ENCODE results near the gene KLF1. TPM values are rescaled to one million over a fixed set of nuclear protein-coding genes. Genes with fewer than 3 reads are reported as not detected.
"Not testable (repeated sequence)": the region's sequence is repeated elsewhere in the genome, so short reads cannot be mapped to it uniquely, and the experiment has no call there.

KLF1 gene
- total RNA-seq, result not detected
- long read RNA-seq, result 0 reads

GRCh38 chr19:12886969-12887747 lies at the start of gene KLF1:
TSS of gene KLF1 (minus strand) at chr19:12887201. CDS start at chr19:12887140, 61 bp downstream.
- no peak for DNase-seq
- no peak for ATAC-seq
- intact Hi-C loops (cut with micrococcal nuclease), result no loop called here

- DNase-seq (no peak), ATAC-seq (no peak)
- intact Hi-C loops (cut with micrococcal nuclease), result no loop called here
Measured at GRCh38 chr19:12936582-12936981, 49.6 kb upstream of the KLF1 start.

GRCh38 chr19:12935071-12935470 lies 48.1 kb upstream of the KLF1 start:
- intact Hi-C loops (cut with micrococcal nuclease), result no loop called here
- ATAC-seq (no peak), DNase-seq (no peak)

GRCh38 chr19:12933287-12934072 lies 46.5 kb upstream of the KLF1 start, which contains the start of gene FARSA:
TSS of gene FARSA (minus strand) at chr19:12933711. CDS start at chr19:12933696, 15 bp downstream.
- intact Hi-C loops (cut with micrococcal nuclease), result no loop called here
- peak; percentile 93 for DNase-seq
- peak; percentile 80 for ATAC-seq

- DNase-seq, result no peak
- intact Hi-C loops (cut with micrococcal nuclease), result no loop called here
- ATAC-seq, result no peak
Measured at GRCh38 chr19:12932392-12933286, 45.6 kb upstream of the KLF1 start.

GRCh38 chr19:12930002-12930645 lies 43.1 kb upstream of the KLF1 start:
- intact Hi-C loops (cut with micrococcal nuclease), result no loop called here
- no peak for DNase-seq
- no peak for ATAC-seq

- DNase-seq (no peak), ATAC-seq (no peak)
- intact Hi-C loops (cut with micrococcal nuclease), result no loop called here
Measured at GRCh38 chr19:12924621-12925310, 37.8 kb upstream of the KLF1 start.

GRCh38 chr19:12922959-12923358 lies 36.0 kb upstream of the KLF1 start:
- no peak for DNase-seq
- no peak for ATAC-seq
- intact Hi-C loops (cut with micrococcal nuclease), result no loop called here

- ATAC-seq, result no peak
- intact Hi-C loops (cut with micrococcal nuclease), result no loop called here
- no peak for DNase-seq
Measured at GRCh38 chr19:12921047-12921446, 34.0 kb upstream of the KLF1 start.

- DNase-seq, result no peak
- ATAC-seq, result no peak
- intact Hi-C loops (cut with micrococcal nuclease), result no loop called here
Measured at GRCh38 chr19:12918253-12918652, 31.3 kb upstream of the KLF1 start.

GRCh38 chr19:12915860-12916259 lies 28.9 kb upstream of the KLF1 start:
- intact Hi-C loops (cut with micrococcal nuclease); DNase-seq; ATAC-seq: not testable (repeated sequence)

- DNase-seq, result no peak
- intact Hi-C loops (cut with micrococcal nuclease), result no loop called here
Measured at GRCh38 chr19:12913851-12914690, 27.1 kb upstream of the KLF1 start.

GRCh38 chr19:12913011-12913561 lies 26.1 kb upstream of the KLF1 start:
- DNase-seq (peak; percentile 86), ATAC-seq (peak; percentile 86)
- intact Hi-C loops (cut with micrococcal nuclease), result no loop called here

More at GRCh38 chr19:12913851-12914690, 27.1 kb upstream of the KLF1 start:
- peak; percentile 17 for ATAC-seq

GRCh38 chr19:12912571-12912970 lies 25.6 kb upstream of the KLF1 start:
- intact Hi-C loops (cut with micrococcal nuclease), result no loop called here
- ATAC-seq, result no peak
- no peak for DNase-seq

- DNase-seq (no peak), ATAC-seq (no peak)
- intact Hi-C loops (cut with micrococcal nuclease), result no loop called here
Measured at GRCh38 chr19:12907166-12907565, 20.2 kb upstream of the KLF1 start.

- intact Hi-C loops (cut with micrococcal nuclease), result no loop called here
- ATAC-seq (no peak), DNase-seq (no peak)
Measured at GRCh38 chr19:12899891-12900518, 13.0 kb upstream of the KLF1 start.

GRCh38 chr19:12896460-12896859 lies 9.5 kb upstream of the KLF1 start:
- intact Hi-C loops (cut with micrococcal nuclease), result no loop called here
- no peak for ATAC-seq
- no peak for DNase-seq

Measured in left ventricle myocardium superior (tissue), 1 donor.